Body of pancreas (tissue), 4 donors: Measurements from ENCODE around the gene INF2.

Experiments used
- POLR2A ChIP-seq, 3 donors: fragments of 450-650 bp; IDR thresholded peaks; one replicate each; pipeline ENCODE4 v1.6.1; 2016; ENCODE audit warnings: antibody characterized with exemption in 3 of 3, mild to moderate bottlenecking in 2 of 3
- TF ChIP-seq, protein P1 (sequence below), 7 experiments: fragments of 450-650 bp in 4 of 7; fragments of 200-600 bp in 3 of 7; sonication (generic) in 3 of 7; IDR thresholded peaks; one replicate each; pipeline ENCODE4 v1.5.1; 2016 to 2019; ENCODE audit warnings: antibody characterized with exemption in 7 of 7

DNA sequence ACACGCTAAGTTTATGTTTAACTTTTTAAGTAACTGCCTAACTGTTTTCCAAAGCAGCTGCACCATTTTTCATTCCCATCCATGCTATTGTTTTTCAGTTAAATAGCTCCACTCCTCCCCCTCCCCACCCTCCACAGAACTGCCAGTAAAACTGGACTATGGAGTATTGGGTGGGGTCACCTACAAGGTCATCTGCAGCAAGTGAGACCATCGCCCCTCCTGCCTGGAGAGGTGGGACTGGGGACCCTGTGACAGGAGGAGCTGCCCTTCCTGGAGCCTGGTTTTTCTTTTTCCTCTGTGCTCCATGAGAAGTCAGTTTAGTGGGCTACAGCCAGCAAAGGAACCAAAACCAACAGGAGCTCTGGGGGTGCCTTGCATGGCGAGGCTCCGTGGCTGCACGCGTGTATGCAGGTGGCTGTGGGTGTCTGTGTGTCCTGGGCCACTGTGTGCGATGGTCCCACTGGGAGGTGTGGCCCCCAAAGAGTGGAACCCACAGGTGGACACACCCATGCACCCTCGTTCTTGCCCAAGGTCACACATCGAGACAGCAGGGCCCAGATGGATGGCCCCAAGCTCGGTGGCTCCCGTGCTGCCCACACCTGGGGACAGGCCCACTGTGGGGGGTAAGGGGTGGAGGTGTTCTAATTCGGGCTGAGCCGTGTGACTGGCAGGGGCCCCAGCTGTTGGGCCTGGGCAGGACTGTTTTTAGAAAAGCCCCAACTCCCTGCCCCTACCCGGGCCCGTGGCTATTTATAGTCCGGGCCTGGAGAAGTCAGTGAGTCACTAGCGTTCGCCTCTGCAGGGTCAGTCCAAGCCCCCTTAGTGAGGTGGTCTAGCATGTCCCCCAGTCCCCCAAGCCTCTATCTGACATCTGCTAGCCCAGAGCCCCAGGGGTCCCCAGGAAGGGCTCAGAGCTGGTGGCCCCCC lies 32.4 kb downstream of the INF2 start:
- no peak for TF ChIP-seq POLR2A (IDR thresholded peaks at IDR 0.05)
- TF ChIP-seq, protein P1, sequence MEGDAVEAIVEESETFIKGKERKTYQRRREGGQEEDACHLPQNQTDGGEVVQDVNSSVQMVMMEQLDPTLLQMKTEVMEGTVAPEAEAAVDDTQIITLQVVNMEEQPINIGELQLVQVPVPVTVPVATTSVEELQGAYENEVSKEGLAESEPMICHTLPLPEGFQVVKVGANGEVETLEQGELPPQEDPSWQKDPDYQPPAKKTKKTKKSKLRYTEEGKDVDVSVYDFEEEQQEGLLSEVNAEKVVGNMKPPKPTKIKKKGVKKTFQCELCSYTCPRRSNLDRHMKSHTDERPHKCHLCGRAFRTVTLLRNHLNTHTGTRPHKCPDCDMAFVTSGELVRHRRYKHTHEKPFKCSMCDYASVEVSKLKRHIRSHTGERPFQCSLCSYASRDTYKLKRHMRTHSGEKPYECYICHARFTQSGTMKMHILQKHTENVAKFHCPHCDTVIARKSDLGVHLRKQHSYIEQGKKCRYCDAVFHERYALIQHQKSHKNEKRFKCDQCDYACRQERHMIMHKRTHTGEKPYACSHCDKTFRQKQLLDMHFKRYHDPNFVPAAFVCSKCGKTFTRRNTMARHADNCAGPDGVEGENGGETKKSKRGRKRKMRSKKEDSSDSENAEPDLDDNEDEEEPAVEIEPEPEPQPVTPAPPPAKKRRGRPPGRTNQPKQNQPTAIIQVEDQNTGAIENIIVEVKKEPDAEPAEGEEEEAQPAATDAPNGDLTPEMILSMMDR (IDR thresholded peaks at IDR 0.05): no peak
